Neural progenitor cell (in vitro differentiated cells): Measurements from ENCODE around the gene TTPAL.

Source experiments
- CTCF ChIP-seq: fragments of 200-600 bp; sonication (generic); IDR thresholded peaks from 2 replicates; pipeline ENCODE4 v1.5.1; 2017; ENCODE audit warnings: antibody characterized with exemption, mild to moderate bottlenecking
- EZH2 ChIP-seq: fragments of 200-600 bp; sonication (generic); IDR thresholded peaks from 2 replicates; pipeline ENCODE4 v1.6.1; 2017; ENCODE audit warnings: antibody characterized with exemption, mild to moderate bottlenecking, moderate library complexity

DNA sequence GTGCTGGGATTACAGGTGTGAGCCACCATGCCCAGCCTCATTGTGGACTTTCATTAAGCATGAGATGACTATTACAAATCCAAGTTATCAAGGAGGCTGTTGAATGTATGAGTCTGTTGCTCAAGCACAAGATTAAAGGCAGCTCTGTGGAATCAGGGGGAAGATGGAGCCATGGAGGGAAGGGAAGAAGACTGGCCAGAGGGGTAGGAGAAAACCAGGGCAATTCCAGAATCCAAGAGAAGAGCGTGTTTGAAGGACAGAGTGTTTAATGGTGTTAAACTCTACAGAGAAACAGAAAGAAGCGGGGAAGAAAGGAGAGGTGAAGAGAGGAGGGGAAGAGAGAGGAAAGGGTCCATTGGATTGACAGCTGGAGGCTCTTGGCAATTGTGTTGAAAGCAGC is 49.8 kb upstream of the TTPAL start:
- no peak for TF ChIP-seq CTCF
- no peak for TF ChIP-seq EZH2
